ENCODE results near the gene FCAR.

GRCh38 chr19:54916822-54917221 lies 42.8 kb downstream of the FCAR start:
- TF ChIP-seq CTCF (IDR thresholded peaks at IDR 0.05) (no peak), EZH2 (IDR thresholded peaks at IDR 0.05; ENCODE audit: borderline replicate concordance, insufficient read depth, low read depth, low read length, poor library complexity, severe bottlenecking) (no peak)
